GM10248 (cell line): ENCODE data around the gene NTF3.

Source experiments
- CTCF ChIA-PET: fragments of 300-600 bp; sonication (Branson Sonifier 250); formaldehyde crosslinking; extraction: SDS; loops from one replicate; lab custom pipeline; 2021; ENCODE audit warnings: antibody characterized with exemption; lab: Yijun Ruan, JAX
- POLR2A ChIA-PET: fragments of 350-650 bp; sonication (Branson Sonifier 250); formaldehyde crosslinking; extraction: SDS; loops from one replicate; lab custom pipeline; 2020; ENCODE audit warnings: antibody characterized with exemption; lab: Yijun Ruan, JAX
- DNase-seq: peaks from one replicate; pipeline ENCODE4 v3.0.0; 2012; ENCODE audit errors: extremely low spot score
- TF ChIP-seq, protein P1 (sequence below): IDR thresholded peaks from 2 replicates; pipeline ENCODE4 v1.5.1; 2012; ENCODE audit warnings: mild to moderate bottlenecking, low read depth; ENCODE audit errors: extremely low read depth, missing control alignments, control extremely low read depth

NTF3 gene

DNA sequence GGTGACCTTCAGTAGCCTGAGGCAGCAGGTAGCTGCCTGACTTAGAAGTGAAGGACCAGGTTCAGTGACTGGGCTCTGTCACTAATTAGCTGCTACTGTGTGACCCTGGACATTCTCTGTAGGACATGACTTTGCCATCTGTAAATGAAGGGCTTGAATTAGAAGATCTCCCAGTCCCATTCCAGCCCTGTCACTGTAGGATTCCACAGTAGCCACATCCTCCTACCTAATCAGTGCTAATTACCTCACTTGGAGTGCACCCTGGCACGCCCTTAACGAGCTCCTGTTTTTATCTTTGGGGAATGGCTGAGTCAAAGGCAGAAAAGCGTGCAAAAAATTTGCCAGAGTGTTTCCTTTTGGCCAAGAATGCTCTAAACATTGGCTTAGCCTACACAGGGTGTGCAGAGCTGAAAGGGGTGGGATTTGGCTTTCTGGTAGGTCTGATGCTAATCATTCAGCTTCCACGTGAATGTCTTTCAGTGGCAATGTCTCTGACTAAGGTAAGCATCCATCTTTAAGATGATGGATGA is 6.8 kb downstream of the NTF3 start:
- POLR2A ChIA-PET = no interaction called here
- CTCF ChIA-PET = interaction anchor here (0.7 kb wide), 1 partner anchor 12 kb away, joined by 3 read pairs; no protein-coding TSS in a partner anchor
- TF ChIP-seq, protein P1, sequence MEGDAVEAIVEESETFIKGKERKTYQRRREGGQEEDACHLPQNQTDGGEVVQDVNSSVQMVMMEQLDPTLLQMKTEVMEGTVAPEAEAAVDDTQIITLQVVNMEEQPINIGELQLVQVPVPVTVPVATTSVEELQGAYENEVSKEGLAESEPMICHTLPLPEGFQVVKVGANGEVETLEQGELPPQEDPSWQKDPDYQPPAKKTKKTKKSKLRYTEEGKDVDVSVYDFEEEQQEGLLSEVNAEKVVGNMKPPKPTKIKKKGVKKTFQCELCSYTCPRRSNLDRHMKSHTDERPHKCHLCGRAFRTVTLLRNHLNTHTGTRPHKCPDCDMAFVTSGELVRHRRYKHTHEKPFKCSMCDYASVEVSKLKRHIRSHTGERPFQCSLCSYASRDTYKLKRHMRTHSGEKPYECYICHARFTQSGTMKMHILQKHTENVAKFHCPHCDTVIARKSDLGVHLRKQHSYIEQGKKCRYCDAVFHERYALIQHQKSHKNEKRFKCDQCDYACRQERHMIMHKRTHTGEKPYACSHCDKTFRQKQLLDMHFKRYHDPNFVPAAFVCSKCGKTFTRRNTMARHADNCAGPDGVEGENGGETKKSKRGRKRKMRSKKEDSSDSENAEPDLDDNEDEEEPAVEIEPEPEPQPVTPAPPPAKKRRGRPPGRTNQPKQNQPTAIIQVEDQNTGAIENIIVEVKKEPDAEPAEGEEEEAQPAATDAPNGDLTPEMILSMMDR = no peak
- no peak for DNase-seq

DNA sequence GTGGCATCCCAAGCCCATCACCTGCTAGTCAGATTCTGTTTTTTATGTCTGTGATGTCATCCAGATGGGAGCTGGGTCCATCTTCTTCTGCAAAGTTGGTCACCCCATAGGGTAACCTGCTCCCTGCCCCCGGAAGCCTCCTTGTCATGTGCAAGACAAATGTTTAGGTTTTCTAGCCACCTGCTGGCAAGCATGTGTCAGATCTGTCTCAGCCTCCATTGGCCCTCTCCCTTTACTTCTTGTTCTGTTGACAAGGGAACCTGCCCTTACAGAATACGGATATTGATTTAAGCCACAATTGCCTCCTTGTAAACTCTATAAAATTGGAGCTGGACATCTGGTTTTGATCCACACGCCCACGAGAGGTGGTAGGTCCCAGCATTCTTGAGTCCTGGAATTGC is 7.5 kb downstream of the NTF3 start:
- CTCF ChIA-PET = interaction anchor here (0.7 kb wide), 1 partner anchor 12 kb away, joined by 3 read pairs; no protein-coding TSS in a partner anchor
- POLR2A ChIA-PET = no interaction called here
- TF ChIP-seq, protein P1 = no peak
- DNase-seq = no peak

DNA sequence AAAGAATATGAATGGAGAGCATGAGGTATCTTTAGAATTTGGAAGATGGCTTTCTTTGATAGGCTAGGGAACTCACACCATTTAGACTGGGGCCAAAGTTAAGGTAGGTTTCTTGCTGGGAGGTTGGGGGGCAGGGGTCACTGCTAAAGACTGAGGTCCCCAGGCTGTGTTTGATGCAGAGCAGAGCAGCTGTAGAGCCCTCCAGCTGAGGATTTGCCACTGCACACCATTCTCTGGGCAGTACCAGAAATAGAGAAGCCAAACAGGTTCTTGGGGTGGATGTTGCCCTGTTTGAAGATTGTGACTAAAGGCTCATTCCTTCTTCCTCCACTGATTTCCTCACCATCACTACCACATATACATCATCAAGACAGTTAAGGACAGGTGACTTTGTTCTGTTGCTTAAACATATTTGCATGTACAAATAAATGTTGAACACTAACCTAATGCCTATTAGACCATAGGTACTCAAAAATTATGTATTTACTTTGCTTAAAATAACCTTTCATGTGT is 7.9 kb downstream of the NTF3 start:
- ChIA-PET POLR2A (no interaction called here), CTCF (no interaction called here)
- TF ChIP-seq, protein P1 = no peak
- no peak for DNase-seq

DNA sequence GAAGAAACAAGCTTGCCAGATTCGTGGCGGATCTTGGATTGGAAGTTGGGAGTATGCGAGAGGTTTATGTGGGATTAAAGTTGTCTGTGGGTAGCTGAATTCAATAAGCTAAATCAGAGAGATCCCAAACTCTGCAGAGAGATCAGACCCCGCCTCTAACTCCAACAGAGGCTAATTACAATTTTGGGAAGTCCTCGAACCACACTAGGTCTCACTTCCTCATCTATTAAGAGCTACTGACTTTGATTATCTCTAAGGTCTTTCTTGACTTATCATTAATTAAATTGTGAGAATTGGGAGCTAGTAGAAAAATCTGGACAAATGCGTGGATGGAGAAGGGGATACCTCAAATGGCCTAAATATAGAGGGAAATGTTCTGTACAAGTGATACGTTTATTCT is 9.1 kb downstream of the NTF3 start:
- TF ChIP-seq, protein P1 = no peak
- CTCF ChIA-PET = interaction anchor here (0.9 to 1.9 kb wide), 2 partner anchors 12 to 15 kb away, joined by 3 to 6 read pairs; no protein-coding TSS in a partner anchor
- DNase-seq = no peak
- POLR2A ChIA-PET = no interaction called here

DNA sequence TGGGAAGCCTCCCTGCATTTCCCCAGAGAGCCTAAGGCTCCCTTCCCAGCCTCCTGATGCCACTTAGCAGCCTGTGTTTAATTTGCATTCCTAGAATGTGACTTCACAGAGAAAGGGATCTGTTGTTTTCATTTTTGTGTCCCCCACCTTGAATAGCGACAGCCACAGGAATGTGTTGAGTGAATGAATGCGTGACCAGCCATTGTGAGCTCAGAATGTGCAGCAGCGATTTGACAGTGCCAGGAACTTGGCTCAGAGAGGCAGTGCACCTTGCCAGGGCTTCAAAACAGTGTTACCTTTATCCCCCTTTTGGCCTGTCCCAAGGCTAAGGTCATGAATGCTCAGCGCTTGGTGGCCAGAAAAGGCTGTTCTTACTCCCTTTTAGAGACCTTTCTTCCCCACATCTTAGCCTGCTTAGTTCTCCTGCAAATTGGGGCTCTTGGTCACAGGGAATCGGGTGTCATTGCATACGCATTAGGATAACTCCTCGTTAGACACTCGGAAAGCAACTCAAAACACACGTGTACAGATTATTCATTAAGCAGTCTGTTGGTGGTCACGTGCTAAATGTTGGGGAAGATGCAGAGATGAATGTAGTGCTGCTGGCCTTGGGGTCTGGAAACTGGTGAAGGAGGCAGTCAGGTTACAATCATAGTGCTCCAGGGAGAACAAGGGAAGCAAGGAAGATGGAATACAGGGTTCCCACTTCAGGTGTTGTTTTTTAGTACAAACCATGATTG is 9.8 kb downstream of the NTF3 start:
- DNase-seq = no peak
- CTCF ChIA-PET = interaction anchor here (1.9 kb wide), 1 partner anchor 15 kb away, joined by 6 read pairs; no protein-coding TSS in a partner anchor
- POLR2A ChIA-PET = no interaction called here
- TF ChIP-seq, protein P1 = no peak

DNA sequence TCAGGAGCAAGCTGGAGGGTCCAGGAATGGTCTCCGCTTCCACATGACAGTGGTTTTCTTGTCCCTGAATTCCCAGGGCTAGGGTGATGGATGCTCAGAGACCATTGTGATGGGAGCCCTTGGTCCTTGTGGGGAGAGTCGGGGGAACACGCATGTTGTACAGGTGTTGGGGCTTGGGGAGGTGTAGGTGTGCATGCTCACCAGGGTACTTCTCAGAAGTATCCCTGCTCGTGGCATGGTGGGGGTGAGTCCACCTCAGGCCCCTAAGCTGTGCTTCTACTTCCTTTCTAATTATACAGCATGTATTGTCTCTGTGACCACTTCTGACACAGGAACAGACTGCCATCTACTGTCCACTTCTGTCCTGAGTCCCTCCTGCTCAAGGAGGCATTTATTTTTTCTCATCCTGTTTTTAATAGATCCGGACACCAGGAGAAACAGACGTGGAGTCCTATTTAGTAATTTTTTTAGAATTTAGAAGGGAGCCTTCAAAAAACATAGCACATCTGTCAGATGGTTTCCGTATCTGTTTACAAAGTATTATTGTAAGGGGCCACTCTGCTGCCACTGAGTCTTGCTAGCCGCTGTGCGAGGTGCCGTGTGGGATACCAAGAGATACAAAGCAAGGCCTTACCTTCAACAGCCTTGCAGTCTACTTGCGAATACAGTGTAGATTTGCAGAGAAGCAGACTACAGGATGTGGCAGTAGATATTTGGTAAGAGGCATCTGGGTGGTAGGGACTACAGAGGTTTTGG is 10.5 kb downstream of the NTF3 start:
- DNase-seq = no peak
- ChIA-PET CTCF (interaction anchor here (1.9 kb wide), 1 partner anchor 14 kb away, joined by 6 read pairs; no protein-coding TSS in a partner anchor), POLR2A (no interaction called here)
- TF ChIP-seq, protein P1 = peak; percentile 30
